Calu3 (cell line): ENCODE results near the gene LRP8. TPM values are rescaled to one million over a fixed set of nuclear protein-coding genes. Genes with fewer than 3 reads are reported as not detected.

Source experiments
- BruUV-seq: library from RNA; stranded (reverse); fragments of 400-500 nt; replicated peaks from 2 replicates; lab custom pipeline; 2021; lab: Mats Ljungman, UMichigan
- CTCF ChIA-PET: fragments of 300-600 bp; sonication (Branson Sonifier 250); formaldehyde crosslinking; loops from one replicate; lab custom pipeline; 2022; ENCODE audit warnings: antibody characterized with exemption; lab: Charles Lee
- DNase-seq: peaks from one replicate; pipeline ENCODE4 v3.0.0; 2022
- H3K27ac Mint-ChIP-seq: one replicate; pipeline ENCODE4 v1.8.0; 2022; ENCODE audit warnings: mixed read lengths; ENCODE audit not compliant: unreplicated experiment
- H3K27me3 Mint-ChIP-seq: one replicate; pipeline ENCODE4 v1.8.0; 2022; ENCODE audit warnings: mixed read lengths; ENCODE audit not compliant: unreplicated experiment
- H3K36me3 Mint-ChIP-seq: one replicate; pipeline ENCODE4 v1.8.0; 2022; ENCODE audit warnings: mild to moderate bottlenecking, moderate library complexity, mixed read lengths; ENCODE audit not compliant: insufficient read depth, unreplicated experiment
- H3K4me1 Mint-ChIP-seq: one replicate; pipeline ENCODE4 v1.8.0; 2022; ENCODE audit warnings: mild to moderate bottlenecking, low read depth, mixed read lengths; ENCODE audit not compliant: unreplicated experiment
- H3K4me3 Mint-ChIP-seq: one replicate; pipeline ENCODE4 v1.8.0; 2022; ENCODE audit warnings: mild to moderate bottlenecking, low read depth, moderate library complexity, mixed read lengths; ENCODE audit not compliant: unreplicated experiment
- H3K9me3 Mint-ChIP-seq: one replicate; pipeline ENCODE4 v1.8.0; 2022; ENCODE audit warnings: low read depth, mixed read lengths; ENCODE audit not compliant: unreplicated experiment
- CTCF ChIP-seq: fragments of 200-600 bp; IDR thresholded peaks from one replicate; pipeline ENCODE4 v1.8.0; 2022; ENCODE audit warnings: antibody characterized with exemption; ENCODE audit not compliant: unreplicated experiment
- intact Hi-C: fragments of 100-400 bp; cut with micrococcal nuclease; formaldehyde crosslinking; loops from one replicate; pipeline ENCODE4 v1.10.0; 2022; ENCODE audit not compliant: unreplicated experiment
- total RNA-seq: library from RNA; stranded (reverse); gene quantifications from 2 replicates; pipeline ENCODE4 v1.2.3, GENCODE V29; 2022

The LRP8 gene
- total RNA-seq, 1 experiment from 2014 or later = 104 TPM

- CTCF ChIA-PET = no interaction called here
- Mint-ChIP-seq H3K27ac (no peak overlapping the region), H3K27me3 (peaks cover 7% of the 10 kb centered on the region), H3K4me1 (no peaks in the 10 kb centered on the region), H3K4me3 (no peak overlapping the region), H3K9me3 (no peaks in the 10 kb centered on the region), H3K36me3 (no peaks in the 10 kb centered on the region)
- BruUV-seq = no TSS peak
- TF ChIP-seq CTCF = no peak
- intact Hi-C loops = no loop called here
- DNase-seq = no peak
Measured at GRCh38 chr1:53335661-53336060, 7.8 kb upstream of the LRP8 start.

GRCh38 chr1:53334781-53335180, 6.9 kb upstream of the LRP8 start:
- Mint-ChIP-seq H3K36me3 (no peaks in the 10 kb centered on the region), H3K27me3 (peaks cover 7% of the 10 kb centered on the region), H3K9me3 (no peaks in the 10 kb centered on the region), H3K4me1 (no peaks in the 10 kb centered on the region), H3K4me3 (no peak overlapping the region), H3K27ac (no peak overlapping the region)
- DNase-seq = no peak
- TF ChIP-seq CTCF = no peak
- BruUV-seq = no TSS peak
- CTCF ChIA-PET = no interaction called here
- intact Hi-C loops = no loop called here

GRCh38 chr1:53334312-53334711, 6.4 kb upstream of the LRP8 start:
- H3K36me3 Mint-ChIP-seq = no peaks in the 10 kb centered on the region

GRCh38 chr1:53332833-53333232, 5.0 kb upstream of the LRP8 start:
- Mint-ChIP-seq H3K4me1 (no peaks in the 10 kb centered on the region), H3K9me3 (no peaks in the 10 kb centered on the region), H3K27ac (no peak overlapping the region), H3K4me3 (no peak overlapping the region), H3K27me3 (peaks cover 7% of the 10 kb centered on the region), H3K36me3 (peaks cover 7% of the 10 kb centered on the region)
- no TSS peak for BruUV-seq
- intact Hi-C loops = no loop called here
- CTCF ChIA-PET = no interaction called here
- no peak for DNase-seq
- no peak for TF ChIP-seq CTCF

More at GRCh38 chr1:53334312-53334711, 6.4 kb upstream of the LRP8 start:
- peaks cover 7% of the 10 kb centered on the region for H3K27me3 Mint-ChIP-seq
- no peak for TF ChIP-seq CTCF
- H3K4me1 Mint-ChIP-seq = no peaks in the 10 kb centered on the region
- BruUV-seq = no TSS peak
- CTCF ChIA-PET = no interaction called here
- H3K9me3 Mint-ChIP-seq = no peaks in the 10 kb centered on the region
- intact Hi-C loops = no loop called here
- H3K4me3 Mint-ChIP-seq = no peak overlapping the region
- DNase-seq = no peak
- H3K27ac Mint-ChIP-seq = no peak overlapping the region
